22Rv1 (cell line): ENCODE measurements around the gene RETREG3.

Source experiments
- H3K27ac ChIP-seq: fragments of 450-650 bp; 2 replicates; pipeline ENCODE4 v1.5.1; 2017
- ZFX ChIP-seq: fragments of 450-650 bp; IDR thresholded peaks from 2 replicates; pipeline ENCODE4 v1.6.1; 2017; ENCODE audit warnings: antibody characterized with exemption, borderline replicate concordance
- TF ChIP-seq, protein P1 (sequence below): fragments of 450-650 bp; IDR thresholded peaks from 2 replicates; pipeline ENCODE4 v1.5.1; 2017; ENCODE audit warnings: mild to moderate bottlenecking

The RETREG3 gene

DNA sequence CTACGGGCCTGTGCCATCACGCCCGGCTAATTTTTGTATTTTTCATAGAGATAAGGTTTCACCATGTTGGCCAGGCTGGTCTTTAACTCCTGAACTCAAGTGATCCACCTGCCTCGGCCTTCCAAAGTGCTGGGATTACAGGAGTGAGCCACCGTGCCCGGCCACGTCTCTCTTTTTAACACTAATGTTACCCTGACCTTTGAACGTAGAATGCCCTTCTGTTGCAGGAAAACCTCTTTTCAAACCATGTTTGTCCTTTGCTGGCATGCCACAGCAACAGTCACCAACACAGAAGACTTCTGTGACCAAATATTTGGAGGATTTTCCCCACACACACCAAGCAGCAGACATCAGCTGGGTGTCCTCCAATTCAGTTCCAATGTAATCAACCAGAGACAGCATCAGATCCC is 64.3 kb downstream of the RETREG3 start:
- H3K27ac ChIP-seq = 0 out of 2 replicates have a peak overlapping the region, but pooled peaks have one; percentile 8
- TF ChIP-seq, protein P1, sequence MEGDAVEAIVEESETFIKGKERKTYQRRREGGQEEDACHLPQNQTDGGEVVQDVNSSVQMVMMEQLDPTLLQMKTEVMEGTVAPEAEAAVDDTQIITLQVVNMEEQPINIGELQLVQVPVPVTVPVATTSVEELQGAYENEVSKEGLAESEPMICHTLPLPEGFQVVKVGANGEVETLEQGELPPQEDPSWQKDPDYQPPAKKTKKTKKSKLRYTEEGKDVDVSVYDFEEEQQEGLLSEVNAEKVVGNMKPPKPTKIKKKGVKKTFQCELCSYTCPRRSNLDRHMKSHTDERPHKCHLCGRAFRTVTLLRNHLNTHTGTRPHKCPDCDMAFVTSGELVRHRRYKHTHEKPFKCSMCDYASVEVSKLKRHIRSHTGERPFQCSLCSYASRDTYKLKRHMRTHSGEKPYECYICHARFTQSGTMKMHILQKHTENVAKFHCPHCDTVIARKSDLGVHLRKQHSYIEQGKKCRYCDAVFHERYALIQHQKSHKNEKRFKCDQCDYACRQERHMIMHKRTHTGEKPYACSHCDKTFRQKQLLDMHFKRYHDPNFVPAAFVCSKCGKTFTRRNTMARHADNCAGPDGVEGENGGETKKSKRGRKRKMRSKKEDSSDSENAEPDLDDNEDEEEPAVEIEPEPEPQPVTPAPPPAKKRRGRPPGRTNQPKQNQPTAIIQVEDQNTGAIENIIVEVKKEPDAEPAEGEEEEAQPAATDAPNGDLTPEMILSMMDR = no peak
- TF ChIP-seq ZFX = no peak

DNA sequence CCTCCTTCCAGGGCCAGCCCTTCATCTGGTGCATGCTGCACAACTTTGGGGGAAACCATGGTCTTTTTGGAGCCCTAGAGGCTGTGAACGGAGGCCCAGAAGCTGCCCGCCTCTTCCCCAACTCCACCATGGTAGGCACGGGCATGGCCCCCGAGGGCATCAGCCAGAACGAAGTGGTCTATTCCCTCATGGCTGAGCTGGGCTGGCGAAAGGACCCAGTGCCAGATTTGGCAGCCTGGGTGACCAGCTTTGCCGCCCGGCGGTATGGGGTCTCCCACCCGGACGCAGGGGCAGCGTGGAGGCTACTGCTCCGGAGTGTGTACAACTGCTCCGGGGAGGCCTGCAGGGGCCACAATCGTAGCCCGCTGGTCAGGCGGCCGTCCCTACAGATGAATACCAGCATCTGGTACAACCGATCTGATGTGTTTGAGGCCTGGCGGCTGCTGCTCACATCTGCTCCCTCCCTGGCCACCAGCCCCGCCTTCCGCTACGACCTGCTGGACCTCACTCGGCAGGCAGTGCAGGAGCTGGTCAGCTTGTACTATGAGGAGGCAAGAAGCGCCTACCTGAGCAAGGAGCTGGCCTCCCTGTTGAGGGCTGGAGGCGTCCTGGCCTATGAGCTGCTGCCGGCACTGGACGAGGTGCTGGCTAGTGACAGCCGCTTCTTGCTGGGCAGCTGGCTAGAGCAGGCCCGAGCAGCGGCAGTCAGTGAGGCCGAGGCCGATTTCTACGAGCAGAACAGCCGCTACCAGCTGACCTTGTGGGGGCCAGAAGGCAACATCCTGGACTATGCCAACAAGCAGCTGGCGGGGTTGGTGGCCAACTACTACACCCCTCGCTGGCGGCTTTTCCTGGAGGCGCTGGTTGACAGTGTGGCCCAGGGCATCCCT is 65.7 kb downstream of the RETREG3 start:
- TF ChIP-seq ZFX = no peak
- TF ChIP-seq, protein P1 = no peak
- H3K27ac ChIP-seq = no peak overlapping the region

DNA sequence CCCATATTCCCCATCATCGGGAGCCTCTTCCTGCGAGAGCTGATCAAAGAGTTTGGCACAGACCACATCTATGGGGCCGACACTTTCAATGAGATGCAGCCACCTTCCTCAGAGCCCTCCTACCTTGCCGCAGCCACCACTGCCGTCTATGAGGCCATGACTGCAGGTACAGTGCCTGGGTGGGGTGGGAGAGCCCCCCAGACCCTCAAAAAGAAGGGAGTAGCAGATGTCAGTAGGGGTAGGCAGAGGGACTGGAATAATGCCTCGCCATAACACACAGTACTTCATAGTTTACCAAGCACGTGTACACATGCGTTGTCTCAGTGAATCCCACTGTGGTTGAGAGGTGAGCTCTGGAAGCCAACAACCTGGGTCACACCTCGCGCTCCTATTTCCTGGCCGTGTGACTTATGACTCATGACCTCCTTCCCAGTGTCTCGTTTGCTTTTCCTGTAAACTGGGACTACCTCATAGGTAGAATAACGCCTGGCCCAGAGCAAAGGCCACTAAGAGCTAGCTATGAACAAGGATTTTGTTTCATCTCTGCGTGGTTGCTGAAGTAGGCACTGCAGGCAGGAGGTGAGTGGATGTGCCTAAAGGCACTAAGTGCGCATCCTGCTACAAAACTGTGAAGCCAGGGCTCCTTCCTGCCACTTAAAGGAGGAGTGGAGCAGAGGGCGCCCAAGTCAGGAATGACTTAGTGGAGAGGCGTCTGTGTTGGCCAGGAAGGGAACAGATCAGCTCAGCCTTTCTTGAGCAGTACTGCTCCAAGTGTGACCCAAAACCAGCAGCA is 67.9 kb downstream of the RETREG3 start:
- peak overlapping the region; percentile 26; the same call in 1 of the 2 replicates for H3K27ac ChIP-seq
- no peak for TF ChIP-seq ZFX
- TF ChIP-seq, protein P1 = no peak

DNA sequence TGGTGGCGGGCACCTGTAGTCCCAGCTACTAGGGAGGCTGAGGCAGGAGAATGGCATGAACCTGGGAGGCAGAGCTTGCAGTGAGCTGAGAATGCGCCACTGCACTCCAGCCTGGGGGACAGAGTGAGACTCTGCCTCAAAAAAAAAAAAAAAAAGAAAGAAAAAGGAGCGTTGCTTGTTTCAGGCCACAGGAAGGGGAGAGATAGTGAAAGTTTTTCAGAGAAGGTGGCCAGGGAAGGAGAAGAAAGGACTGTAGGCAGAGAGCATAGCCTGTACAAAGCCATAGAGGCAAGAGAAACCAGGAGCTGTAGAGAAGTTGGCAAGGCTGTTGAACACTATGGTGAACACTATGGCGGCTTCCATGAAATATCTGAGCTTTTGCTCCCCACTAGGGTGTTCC is 68.6 kb downstream of the RETREG3 start:
- 0 out of 2 replicates have a peak overlapping the region, but pooled peaks have one; percentile 26 for H3K27ac ChIP-seq

DNA sequence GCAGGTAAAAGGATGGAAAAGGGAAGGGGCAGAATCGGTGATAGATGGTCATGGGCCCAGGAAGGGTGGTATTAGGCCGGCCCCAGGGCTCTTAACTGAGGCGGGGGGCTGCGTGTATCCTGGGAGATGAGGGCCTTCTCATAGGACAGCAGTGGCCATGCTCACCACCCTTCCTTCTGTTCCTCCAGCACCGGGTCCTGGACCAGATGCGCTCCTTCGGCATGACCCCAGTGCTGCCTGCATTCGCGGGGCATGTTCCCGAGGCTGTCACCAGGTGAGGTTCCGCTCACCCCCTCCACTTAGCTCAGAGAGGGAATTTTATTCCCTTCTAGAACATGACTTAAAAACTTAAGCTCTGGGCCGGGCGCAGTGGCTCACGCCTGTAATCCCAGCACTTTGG is 70.7 kb downstream of the RETREG3 start:
- H3K27ac ChIP-seq = no peak overlapping the region
- TF ChIP-seq, protein P1 = no peak
- no peak for TF ChIP-seq ZFX

DNA sequence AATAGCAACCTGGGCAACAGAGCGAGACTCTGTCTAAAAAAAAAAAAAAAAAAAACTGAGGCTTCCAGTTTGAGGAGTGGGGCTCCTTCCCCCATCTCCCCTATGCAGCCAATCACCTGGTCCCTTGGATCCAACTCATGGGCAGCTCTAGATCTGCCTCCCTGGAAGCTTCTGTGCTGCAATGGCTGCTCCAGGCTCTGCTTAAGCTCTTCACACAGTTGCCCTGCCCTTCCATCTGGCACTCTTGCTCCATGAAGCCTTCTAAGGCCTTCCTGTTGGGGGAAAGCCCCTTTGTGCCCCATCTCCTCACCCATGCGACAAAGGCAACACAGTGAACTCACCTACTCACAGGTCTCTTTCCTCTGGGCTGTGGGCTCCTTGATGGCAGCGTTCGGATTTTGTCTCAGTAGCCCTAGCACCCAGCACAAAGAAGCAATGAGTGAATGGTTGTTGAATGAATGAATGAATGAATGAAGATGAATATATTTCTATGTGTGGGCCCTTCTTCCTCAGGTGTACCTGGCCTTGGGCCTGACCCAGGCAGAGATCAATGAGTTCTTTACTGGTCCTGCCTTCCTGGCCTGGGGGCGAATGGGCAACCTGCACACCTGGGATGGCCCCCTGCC is 71.2 kb downstream of the RETREG3 start:
- peak overlapping the region; percentile 89 for H3K27ac ChIP-seq
- no peak for TF ChIP-seq ZFX
- TF ChIP-seq, protein P1 = no peak

DNA sequence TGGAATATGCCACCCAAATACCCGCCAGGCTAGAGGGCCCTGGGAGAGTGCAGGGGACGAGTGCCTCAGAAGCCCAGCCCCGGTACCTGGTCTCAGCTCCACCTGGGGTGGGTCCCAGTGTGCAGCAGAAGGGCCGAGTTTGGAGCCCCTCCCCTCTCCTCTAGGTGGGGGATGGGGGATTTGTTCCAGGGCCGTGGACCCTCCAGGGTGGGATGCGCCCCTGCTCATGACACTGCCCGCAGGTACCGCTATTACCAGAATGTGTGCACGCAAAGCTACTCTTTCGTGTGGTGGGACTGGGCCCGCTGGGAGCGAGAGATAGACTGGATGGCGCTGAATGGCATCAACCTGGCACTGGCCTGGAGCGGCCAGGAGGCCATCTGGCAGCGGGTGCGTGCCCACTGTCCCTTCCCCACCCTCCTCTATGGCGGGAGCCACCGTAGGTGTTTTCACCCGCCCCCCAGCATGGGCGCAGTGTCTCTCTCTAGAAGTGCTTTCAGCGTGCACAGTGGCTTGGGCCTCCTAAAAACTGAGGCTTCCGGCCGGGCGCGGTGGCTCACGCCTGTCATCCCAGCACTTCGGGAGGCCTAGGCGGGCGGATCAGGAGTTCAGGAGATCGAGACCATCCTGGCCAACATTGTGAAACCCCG is 71.9 kb downstream of the RETREG3 start:
- TF ChIP-seq ZFX = no peak
- TF ChIP-seq, protein P1 = no peak
- H3K27ac ChIP-seq = peak overlapping the region; percentile 89
